GM21619 (cell line): ENCODE data around the gene NDUFB4.
"Not testable (repeated sequence)": the region's sequence is repeated elsewhere in the genome, so short reads cannot be mapped to it uniquely, and the experiment has no call there.

Source experiments
- ATAC-seq: cut with Tn5 transposase; IDR thresholded peaks from one replicate; pipeline ENCODE4 v1.9.1; 2021; ENCODE audit not compliant: unreplicated experiment

The NDUFB4 gene

GRCh38 chr3:120569222-120570057 lies 26.7 kb upstream of the NDUFB4 start:
- no peak for ATAC-seq

- ATAC-seq = no peak
These were observed 24.1 kb upstream of the NDUFB4 start for GRCh38 chr3:120572027-120572426.

GRCh38 chr3:120587332-120587975 lies 8.7 kb upstream of the NDUFB4 start:
- no peak for ATAC-seq

DNA sequence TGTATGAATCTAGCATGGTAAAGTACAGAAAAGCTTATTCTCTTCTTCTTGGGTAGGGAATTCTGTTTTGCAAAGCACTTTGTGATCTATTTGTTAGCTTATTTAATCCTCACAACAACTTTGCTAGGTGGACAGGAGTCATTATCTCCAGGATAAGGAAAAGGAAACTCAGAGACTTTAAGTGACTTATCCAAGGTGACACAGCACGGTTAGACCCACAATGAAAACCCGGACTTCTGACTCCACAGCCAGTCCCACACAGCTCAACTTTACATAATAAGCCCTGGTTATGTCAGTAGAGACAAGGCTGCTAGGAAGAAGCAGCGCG lies 384 bp upstream of the NDUFB4 start:
- ATAC-seq = no peak

DNA sequence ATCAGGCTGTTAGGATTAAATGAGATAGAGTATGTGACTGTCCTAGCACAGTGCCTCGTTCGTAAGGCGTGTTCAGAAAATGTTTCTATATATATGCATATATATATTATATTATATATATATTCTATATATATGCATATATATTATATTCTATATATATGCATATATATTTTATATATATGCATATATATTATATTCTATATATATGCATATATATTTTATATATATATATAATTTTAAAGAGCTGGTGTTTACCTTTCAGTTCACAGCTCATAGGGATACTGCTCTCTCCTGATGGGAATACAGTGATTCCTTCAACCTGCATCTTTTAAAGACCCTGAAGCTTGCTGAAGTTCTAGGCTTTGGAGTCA lies 702 bp downstream of the NDUFB4 start:
- no peak for ATAC-seq

DNA sequence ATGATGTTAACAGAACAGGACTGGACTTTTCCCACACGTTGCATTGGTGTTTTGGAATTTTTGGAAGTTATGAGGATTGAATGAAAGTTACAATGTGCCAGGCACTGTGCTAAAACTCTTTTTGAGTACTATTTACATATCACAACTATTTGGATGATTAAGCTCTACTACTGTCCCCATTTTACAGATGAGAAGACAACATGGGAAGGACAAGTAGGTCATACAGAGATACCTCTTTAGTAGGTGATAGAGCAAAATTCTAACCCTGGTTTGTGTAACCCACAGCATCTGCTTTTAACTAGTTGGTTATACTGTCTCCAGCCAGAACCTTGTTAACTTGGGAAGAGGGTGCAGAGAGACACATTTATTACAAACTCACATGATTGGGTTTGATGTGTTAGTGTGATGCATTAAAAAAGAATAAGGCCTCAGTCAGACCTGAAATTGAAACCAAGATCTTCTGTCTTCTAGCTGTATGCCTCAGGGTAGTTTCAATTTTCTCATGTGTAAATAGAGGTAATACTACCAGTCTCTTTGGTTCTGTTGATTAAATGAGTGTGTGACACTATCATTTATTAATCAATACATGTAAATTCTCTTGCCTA lies 1.4 kb downstream of the NDUFB4 start:
- peak; percentile 49 for ATAC-seq

DNA sequence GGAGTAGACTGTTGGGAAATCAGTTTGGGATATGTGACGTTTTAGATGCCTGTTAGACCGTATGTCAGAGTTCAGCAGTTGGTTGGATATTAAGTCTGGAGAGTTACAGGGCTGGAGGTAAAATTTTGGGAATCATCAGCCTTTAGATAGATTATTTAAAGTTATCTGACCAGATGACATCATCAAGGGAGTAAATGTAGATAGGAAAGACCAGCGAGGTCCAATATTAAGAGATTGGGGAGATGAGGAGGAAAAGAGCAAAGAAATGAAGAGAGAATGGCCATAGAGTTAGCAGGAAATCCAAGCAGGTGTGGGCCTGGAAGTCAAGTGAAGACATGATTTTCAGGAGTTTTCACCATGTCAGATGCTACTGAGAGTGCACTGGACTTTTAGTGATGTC lies 3.1 kb downstream of the NDUFB4 start:
- no peak for ATAC-seq

DNA sequence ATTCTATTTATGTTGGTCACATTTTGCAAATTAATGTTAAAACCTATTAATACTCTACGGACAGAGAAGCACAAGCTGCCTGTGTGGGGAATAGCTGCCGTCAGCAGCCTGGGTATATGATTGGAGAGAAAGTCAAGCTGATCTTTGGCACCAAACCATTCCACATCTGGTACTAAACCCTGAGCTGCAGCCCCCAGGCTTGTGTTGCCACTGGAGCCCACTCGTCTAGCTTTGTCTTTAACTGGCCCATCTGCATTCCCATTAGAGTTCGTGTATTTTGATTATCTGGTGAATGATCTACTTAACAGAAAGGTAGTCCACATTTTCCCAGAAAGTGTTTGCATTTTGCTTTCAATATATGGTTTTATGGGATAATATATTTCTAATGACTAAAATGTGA lies 5.4 kb downstream of the NDUFB4 start:
- no peak for ATAC-seq

DNA sequence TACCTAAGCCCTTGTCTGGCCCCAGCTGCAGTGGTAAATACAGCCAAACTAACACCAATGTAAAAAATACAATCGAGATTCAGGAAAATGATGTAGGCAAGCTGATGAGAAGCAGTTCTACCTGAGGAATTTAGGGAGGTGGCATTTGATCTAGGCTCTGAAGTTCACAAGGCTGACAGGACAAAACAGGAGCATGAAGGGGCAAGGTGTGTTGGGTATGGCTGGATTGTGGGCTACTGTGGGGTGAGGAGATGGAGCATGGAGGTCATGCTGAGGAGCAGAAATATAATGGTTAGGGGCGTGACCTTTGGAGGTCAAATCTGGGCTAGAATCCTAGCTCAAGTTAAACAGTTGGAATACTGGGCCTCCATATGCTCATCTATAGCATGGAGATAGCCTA lies 6.5 kb downstream of the NDUFB4 start:
- ATAC-seq = no peak

GRCh38 chr3:120604382-120604781 lies 8.2 kb downstream of the NDUFB4 start:
- no peak for ATAC-seq

GRCh38 chr3:120604784-120605183 lies 8.6 kb downstream of the NDUFB4 start:
- no peak for ATAC-seq

- ATAC-seq = no peak
These were observed 12.4 kb downstream of the NDUFB4 start for GRCh38 chr3:120608506-120608905.

DNA sequence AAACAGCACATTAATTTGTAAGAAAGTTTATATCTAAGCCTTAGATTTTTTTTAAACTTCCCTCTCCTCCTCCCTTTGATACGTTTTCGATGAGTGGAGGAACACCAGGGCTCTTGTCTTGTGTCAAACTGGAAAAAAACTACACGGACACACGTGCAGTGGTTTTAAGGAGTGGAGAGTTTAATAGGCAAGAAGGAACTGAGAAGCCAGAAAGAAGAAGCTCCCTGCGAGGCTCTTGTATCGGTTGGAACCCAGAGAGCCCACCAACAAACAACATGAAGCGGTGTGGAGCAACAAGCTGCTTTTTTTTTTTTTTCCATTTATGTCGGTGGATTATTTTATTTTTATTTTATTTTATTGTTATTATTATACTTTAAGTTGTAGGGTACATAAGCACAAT lies 18.6 kb downstream of the NDUFB4 start:
- no peak for ATAC-seq

DNA sequence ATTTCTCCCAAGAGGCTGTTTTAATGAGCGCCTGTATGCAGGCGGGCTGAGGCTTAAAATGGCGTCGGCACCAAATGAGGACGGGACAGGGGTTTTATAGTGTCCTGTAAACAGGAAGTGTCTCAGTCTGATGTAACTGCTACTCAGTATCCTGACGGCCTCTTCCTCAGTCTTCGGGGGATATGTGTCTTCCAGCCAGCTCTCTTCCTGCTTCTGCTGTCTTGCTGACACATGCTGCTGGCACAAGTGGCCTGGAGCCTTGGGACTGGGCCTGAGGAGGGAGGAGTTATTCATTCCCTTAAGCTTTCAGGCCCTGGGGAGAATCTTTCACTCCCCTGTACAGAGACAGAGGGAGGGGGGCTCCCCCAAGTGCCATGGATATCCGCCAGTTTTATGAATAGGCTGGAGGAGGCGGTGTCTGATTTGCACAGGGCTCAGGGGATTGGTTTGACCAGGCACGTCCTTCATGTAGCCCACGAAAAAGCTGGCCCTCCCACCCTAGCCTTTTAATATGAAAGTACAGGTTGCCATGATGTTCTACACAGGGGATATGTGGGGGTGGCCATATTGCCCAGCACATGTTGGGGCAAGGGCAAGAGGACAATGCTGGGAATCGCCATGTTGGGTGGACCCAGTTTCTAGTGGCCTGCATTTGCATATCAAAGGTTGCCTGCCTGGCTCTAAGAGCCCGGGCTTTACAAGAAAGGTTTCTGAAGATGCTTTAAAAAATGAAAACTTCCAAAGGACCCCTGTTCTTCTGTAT lies 19.9 kb downstream of the NDUFB4 start:
- ATAC-seq = no peak

DNA sequence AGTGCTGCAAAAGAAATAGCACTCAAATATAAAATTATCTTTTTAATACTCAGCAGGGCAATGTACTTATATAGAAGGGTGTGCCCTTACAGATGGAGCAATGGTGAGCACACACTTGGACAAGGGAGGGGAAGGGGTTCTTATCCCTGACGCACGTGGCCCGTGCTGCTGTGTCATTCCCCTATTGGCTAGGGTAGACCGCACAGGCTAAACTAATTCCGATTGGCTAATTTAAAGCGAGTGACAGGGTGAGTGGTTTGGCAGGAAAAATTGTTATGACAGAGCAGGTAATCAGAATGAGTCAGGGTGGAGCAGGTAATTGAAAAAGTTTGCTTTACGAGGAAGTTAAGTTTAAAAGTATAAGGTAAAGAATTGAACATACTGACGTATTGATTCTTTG lies 20.6 kb downstream of the NDUFB4 start:
- not testable (repeated sequence) for ATAC-seq

GRCh38 chr3:120622457-120622856 lies 26.3 kb downstream of the NDUFB4 start:
- no peak for ATAC-seq

- no peak for ATAC-seq
These were observed 27.0 kb downstream of the NDUFB4 start for GRCh38 chr3:120622870-120623726.

DNA sequence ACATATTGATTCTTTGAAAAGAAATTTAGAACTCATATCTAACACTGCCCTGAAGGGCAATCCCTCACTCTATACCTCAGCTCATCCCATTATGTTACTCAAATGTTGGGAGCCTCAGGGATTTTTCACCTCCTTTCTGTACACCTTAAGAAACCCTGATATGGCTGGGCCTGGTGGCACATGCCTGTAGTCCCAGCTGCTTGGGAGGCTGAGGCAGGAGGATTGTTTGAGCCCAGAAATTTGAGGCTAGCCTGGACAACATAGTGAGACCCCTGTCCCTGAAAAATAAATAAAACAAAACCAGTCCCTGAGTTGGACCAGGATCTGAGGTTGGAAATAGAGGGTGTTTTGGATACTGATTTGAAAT lies 27.6 kb downstream of the NDUFB4 start:
- ATAC-seq = no peak

- no peak for ATAC-seq
These were observed 29.0 kb downstream of the NDUFB4 start for GRCh38 chr3:120625159-120625586.

- no peak for ATAC-seq
These were observed 38.4 kb downstream of the NDUFB4 start for GRCh38 chr3:120634539-120634938.
